Activated CD8-positive, alpha-beta memory T cell treated with anti-CD3 and anti-CD28 coated beads for 48 hours (primary cell): Measurements from ENCODE around the gene SYT14.
"Not testable (repeated sequence)": the region's sequence is repeated elsewhere in the genome, so short reads cannot be mapped to it uniquely, and the experiment has no call there.

ENCODE experiments used
- DNase-seq, 3 experiments: peaks; one replicate each; pipeline ENCODE4 v3.0.0-alpha.2; 2020; ENCODE audit warnings: low read depth in 2 of 3, low spot score in 2 of 3

SYT14 gene

DNA sequence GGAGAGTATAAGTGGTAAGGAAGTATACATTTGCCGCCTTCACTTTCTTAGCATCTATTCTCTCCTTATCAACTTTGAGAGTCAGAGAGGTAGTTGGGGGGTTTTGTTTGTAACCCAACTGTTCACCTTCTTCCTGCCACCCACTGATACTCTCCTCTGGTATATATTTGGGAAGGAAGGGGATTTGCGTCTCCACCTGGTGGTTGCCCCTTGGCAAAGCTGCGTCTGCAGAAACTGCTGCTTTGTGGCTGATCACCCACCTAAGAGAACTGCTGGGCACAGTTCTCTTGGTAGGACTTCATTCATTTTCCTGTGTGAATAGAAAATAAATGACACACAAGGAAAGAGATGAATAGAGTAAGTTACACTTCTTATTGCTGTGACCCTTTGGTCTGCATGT, 87.0 kb downstream of the SYT14 start:
- no peak for DNase-seq

DNA sequence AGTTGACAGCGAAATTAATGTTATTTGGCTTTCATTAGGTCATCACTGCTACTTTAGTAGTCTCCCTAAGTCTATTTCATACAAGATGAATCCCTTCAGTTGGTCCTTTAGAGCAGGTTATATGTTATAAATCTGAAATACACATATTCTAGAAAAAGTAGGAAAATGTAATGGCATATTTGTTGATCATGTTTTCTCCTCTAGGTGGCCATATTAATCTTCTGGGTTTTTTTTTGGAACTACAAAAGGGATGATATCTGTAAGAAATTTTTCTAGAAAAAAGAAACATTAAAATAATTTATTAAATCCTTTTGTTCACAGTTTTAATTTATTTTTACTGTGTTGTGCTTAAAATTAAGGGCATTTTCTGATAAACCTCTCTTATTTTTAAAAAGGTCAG, 87.9 kb downstream of the SYT14 start:
- DNase-seq = no peak

DNA sequence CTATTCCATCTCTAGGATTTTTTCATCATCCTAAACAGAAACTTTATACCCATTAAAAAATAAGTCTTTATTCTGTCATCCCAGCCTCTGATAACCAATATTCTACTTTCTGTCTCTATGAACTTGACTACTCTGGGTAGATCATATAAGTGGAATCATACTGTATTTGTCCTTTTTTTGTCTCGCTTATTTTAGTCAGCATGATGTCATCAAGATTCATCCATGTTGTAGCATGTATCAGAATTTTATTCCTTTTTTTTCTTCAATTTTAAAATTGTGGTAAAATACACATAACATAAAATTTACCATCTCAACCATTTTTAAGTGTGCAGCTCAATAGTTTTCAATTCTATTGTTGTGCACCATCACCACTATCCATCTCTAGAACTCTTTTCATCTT, 90.0 kb downstream of the SYT14 start:
- DNase-seq = no peak

DNA sequence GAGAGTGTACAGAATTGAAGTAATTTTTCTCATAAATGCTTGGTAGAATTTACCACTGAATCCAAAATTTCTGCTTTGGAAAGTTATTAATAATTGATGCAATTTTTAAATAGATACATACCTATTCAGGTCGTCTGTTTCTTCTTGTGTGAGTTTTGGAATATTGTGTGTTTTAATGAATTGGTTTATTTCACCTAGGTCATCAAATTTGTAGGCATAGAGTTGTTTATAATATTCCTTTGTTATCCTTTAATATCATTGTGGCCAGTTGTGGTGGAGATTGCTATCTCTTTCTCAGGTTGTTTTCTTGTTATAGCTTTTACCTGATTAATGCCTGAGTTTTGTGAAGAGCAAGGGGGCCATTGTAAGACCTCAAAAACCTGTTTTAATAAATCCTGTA, 93.5 kb downstream of the SYT14 start:
- DNase-seq = no peak

DNA sequence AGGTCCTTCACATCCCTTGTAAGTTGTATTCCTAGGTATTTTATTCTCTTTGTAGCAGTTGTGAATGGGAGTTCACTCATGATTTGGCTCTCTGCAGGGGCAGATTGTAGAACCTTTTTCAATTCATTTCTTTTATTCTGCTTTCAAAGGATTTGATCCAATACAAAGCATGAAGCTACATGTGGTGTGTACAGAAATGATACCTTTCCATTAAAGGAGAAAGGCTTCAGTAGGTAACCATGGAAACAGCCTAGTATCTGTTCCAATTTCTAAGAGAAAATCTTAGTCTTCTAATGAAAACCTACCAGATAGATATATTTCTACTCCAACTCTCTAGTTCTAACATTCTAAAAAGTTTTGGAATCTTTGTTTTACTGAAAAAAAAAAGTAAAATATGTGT, 105.0 kb downstream of the SYT14 start:
- DNase-seq = no peak

DNA sequence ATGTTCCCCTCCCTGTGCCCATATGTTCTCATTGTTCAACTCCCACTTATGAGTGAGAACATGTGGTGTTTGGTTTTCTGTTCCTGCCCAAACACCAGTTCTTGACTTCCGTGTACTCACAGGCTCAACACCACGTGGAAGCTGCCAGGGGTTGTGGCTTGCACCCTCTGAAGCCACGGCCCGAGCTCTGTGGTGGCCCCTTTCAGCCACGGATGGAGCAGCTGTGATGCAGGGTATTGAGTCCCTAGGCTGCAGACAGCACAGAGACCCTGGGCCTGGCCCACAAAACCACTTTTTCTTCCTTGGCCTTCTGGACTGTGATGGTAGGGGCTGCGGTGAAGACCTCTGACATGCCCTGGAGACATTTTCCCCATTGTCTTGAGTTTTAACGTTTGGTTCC, 111.6 kb downstream of the SYT14 start:
- no peak for DNase-seq

DNA sequence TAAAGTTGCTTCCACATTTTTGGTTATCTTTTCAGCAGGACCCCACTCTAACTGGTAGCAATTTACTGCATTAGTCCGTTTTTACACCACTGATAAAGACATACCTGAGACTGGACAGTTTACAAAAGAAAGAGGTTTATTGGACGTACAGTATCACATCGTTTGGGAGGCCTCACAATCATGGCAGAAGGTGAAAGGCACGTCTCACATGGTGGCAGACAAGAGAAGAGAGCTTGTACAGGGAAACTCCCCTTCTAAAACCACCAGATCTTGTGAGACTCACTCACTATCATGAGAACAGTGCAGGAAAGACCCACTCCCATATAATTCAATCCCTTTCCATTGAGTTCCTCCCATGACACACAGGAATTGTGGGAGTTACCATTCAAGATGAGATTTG, 112.5 kb downstream of the SYT14 start:
- DNase-seq = not testable (repeated sequence)

DNA sequence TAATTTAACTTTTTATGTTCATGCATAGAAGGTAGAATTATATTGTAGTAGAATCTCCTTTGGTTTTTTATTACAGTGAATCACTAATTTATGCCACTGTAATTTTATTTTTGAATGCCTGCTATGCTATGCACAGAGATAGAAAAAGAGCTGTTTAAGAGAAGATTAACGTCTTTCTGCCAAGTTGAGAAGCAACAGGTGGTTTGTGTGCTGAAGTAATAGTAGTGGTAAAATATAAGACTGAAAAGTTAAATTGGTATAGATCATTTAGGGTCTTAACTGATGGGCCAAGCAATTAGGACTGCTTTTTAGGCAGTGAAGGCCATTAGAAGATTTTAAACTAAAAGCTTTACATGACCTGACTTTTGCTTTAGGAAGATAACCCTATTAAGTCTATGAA, 115.1 kb downstream of the SYT14 start:
- DNase-seq = no peak

DNA sequence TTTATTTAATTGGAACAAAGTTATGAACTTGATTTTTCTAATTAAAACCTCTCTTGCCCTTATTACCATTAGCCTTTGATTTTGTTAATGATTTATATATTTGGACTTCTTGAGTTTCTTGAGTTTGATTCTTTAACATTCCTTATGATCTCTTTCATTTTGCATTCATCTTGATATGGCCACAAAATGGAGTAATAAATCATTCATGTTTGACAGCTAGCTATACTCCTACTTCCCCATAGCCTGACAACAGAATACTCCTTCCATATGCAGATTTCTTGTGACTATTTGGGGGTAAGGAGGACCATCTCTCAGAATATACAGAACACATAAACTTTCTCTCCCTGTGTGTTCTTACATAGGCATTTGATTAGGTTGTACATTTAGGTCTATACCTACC, 119.6 kb downstream of the SYT14 start:
- DNase-seq = no peak

DNA sequence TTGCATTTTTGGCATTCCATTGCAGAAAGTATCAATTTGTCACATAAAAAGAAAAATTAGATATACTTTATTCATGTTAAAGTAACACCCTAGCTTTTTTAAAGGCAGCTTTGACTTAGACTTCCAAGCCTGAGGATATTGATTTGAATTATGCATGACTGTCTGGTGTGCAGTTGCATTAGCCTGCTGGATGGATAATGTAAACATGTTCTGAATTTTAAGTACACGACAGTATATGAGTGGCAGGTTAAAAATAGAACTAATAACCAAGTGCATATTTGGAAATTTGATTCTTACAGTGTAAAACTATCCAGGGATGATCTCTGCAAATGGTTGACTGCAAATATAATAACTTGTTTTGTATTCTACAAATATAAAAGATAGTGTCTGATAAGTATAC, 124.0 kb downstream of the SYT14 start:
- DNase-seq = no peak

DNA sequence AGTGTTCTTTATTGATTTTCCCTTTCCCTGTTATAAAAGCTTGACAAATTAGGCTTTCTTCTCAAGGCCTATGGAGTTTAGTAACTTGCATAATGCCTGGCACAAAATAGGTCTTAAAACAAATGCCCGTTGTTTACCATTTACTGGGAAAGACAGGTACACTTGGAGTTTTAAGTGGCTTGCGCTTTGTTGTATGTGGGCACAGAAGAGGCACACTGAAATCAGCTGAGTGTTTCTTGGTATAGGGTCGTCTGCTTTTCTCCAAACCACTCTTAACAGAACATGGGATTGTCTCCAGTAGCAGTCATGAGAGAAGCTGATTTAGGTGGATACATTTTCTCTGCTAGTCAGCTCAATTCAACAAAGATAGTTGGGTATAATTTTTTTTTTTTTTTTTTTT, 132.5 kb downstream of the SYT14 start:
- no peak for DNase-seq

DNA sequence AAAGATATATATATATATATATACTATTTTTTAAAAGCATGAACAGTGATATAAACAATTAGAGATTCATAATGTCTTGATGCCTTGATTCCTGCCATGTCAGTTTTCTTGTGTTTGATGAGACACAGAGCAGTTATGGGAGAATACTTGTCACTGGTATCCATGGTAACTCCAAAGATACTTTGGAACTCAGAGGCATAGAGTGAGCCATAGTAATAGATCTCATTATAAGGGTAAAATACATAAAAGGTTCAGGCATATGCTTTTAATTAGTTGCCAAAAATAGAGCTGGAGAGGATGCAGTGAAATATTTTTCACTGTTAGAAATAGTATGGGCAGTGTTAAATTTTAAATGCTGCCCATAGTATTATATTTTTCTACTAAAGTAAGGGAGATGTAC, 134.1 kb downstream of the SYT14 start:
- DNase-seq = no peak

DNA sequence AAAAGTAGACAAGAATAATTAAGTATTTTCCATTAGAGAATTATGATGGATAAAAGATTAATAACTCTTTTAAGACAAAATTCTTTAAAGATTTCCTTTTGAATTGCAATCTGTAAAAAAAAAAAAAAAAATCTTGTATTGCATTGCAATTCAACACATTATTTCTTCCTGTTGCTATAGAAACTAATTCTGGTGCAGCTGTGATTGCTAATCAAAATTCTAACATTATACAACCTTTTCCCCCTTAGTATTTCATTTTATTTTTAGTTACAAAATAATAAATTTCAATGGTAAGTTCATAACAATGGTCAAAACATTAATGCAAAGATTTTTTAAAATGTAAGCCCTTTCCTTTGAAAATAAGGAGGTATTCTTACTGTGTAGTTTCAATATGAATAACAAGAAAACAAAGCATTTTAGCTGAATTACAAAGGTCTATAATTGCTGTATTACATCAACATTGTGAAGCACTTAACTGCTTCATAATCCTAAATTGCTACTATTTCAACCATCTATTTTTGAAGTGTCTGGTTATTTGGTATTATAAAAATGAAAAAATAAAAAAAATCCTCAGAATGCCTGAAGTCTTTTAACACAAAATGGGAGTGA, 135.0 kb downstream of the SYT14 start:
- DNase-seq = no peak

DNA sequence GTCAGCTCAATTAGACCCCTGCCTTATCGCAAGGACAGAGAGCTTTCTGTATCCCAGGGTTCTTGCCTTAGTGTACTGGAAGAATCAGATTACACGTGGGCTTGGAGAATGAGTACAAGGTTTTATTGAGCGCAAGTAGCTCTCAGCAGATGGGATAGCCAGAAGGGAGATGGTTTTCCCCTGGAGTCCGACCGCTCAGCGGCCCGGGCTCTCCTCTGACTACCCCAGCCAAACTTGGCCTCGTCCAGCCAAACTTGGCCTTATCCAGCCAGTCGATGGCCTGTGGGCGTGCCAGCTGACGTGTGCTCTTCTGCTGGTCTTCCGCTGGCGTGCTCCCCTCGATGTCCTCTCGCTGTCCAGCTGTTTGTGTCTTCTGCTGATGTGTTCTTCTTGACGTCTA, 136.9 kb downstream of the SYT14 start:
- no peak for DNase-seq

DNA sequence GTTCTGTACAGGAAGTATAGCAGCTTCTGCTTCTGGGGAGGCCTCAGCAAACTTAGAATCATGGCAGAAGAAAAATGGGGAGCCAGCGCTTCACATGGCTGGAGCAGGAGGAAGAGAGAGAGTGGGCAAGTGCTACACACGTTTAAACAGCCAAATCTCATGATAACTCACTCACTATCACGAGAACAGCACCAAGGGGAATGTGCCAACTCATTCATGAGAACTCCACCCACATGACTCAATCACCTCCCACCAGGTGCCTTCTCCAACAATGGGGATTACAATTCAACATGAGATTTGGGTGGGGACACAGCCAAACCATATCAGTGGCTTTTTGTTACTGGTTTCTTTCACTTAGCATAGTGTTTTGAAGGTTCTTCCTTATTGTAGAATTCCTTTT, 138.6 kb downstream of the SYT14 start:
- no peak for DNase-seq

DNA sequence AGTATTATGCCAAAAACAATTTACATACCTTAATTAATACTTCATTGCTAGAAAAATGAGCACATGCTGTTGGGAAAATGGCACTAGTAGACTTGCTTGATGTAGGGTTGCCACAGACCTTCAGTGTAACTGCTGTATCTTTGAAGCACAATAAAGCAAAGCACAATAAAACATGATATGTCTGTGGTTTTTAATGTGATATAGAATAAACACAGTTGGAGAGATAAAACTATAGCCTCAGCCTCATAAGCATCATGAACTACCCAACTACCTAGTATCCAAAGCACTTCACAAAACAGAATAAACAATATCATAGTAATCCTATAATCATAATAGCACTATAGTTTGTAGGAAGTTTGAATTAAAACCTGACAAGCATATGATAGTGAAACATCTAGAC, 143.5 kb downstream of the SYT14 start:
- DNase-seq = no peak

DNA sequence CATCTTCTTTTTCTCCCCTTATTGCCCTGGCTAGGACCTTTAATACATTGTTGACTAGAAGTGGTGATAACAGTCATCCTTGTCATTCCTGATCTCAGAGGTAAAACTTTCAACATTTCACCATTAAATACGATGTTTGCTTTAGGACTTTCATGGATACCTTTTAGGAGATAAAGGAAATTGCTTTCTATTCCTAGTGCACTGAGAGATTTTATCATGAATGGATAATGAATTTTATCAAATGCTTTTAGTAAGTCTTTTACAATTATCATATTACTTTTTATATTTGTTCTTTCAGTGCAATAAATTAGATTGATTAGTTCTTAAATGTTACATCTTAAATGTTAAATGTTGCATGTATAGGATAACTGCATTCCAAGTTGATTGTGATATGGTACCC, 147.3 kb downstream of the SYT14 start:
- no peak for DNase-seq

DNA sequence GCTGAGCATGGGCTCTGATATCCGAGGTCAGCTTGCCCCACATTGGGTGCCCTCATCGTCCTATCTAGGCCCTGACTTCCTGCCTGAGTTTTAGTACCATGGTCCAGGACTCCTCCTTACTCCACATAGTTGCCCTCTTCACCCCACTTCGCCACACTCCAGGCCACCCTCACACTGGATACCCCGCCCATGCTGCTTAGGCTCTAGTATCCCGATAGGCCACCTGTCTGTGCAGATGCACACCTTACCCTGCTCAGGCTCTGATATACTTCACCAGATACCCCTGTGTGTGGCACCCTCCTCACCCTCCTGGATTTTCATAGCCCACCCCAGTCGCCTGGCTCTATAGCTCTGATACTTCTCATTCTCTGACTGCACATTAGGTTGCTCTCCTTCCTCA, 149.0 kb downstream of the SYT14 start:
- no peak for DNase-seq

DNA sequence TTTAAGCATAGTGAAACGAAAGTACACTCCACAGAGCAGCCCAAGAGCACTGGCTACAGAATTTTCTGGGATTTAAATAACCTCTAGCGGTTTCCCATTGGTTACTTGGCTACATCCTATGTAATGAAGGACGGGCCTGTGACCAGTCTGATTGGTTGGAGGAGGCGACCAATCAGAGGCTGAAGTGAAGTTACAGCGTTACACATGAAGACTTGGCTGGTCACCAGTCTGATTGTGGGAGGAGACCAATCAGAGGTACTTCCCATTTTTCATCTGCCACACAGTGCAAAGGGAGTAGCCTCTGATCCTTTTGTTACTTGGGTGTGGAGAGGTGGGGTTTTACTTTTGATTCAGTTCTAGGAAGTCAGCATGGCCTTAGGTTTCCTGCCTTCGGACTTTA, 151.8 kb downstream of the SYT14 start:
- DNase-seq = no peak

DNA sequence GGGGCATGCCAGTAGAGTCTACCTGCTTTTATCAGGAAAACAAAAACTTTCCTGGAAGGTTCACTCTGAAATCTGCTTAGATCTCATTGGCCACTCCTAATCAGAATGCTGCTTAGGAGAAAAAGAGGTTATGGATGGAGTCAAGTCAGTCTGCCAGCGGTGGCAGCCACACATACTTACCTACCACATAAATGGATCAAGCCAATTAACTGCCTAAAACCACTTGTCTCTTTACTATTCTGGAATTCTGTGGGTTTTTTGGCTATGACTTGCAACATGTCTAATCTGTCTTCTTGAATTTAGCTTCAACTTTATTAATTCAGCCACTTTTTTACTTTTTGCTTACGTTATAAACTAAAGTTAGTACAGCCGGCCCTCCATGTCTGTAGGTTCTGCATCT, 154.3 kb downstream of the SYT14 start:
- no peak for DNase-seq

DNA sequence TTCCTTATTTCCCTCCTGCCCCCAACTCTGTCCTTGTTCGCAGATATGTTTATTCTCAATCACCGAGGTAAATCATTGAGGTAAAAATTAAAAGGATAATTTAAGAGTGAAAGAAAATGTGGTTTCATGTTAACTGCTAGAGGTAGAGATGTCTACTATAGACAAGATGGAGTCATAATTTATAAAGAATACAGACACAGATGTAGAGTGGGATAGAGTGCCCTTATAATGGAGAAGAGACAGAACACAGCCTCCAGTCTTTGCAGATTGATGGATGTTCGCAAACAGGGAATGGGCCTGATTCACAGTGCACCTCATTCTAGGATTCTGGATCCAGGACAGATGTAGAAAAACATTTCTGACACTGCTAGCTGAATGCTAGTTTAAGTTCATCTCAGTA, 155.4 kb downstream of the SYT14 start:
- no peak for DNase-seq

DNA sequence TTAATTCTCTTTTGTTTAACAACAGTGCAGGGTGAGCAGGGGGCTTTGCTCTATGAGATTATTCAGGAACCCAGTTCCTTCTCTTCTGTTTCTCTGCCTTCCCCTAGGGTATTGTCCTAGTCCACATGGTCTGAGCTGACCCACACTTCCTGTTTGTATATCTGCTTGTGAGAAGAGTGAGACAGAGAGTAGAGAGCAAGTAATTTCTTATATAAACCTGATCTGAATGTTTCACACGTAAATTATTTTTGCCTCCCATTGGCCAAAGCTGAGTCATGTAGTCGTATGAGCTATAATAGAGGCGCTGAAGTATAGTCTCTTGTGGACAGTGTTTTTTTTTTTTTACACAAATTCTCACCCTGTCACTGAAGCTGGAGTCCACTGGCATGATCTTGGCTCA, 160.3 kb downstream of the SYT14 start:
- DNase-seq = no peak

DNA sequence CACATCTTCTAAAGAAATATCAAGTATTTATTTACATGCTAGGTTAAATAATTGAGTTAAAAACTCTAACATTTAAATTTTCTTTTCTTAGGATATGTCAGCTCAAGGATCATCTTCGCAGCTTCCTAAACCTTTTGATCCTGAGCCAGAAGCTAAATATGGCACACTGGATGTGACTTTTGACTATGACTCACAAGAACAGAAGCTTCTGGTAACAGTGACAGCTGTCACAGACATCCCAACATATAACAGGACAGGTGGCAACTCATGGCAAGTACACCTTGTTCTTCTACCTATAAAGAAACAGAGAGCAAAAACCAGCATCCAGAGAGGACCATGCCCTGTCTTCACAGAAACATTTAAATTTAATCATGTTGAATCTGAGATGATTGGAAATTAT, 161.9 kb downstream of the SYT14 start:
- DNase-seq = no peak

DNA sequence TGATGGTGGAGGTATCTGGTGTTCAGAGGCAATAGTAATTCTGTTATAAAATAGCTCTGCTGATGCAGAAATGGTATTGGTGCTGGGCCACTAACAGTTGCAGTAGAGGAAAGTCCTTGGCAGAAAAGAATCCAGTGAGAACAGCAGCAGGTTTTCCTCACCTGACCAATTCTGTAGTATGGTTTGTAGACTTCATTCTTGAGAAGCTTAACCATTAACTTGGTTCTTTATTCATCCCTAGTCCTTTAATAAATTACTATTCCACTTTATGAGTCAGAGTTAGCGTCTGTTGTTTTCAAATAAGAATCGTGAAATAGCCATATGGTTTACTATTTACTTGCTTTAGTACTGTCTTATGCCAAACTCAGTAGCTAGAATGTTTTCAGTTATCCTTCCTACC, 166.1 kb downstream of the SYT14 start:
- no peak for DNase-seq
